ENCODE results near the gene MYORG. TPM values are rescaled to one million over a fixed set of nuclear protein-coding genes. Genes with fewer than 3 reads are reported as not detected.
"Not testable (repeated sequence)": the region's sequence is repeated elsewhere in the genome, so short reads cannot be mapped to it uniquely, and the experiment has no call there.

Gene MYORG
- total RNA-seq, 1 experiment from 2014 or later = 2.4 TPM

GRCh38 chr9:34343605-34344004, 33.1 kb downstream of the MYORG start:
- Mint-ChIP-seq H3K27me3 (ENCODE audit: insufficient read depth, unreplicated experiment) (no peaks in the 10 kb centered on the region), H3K9me3 (ENCODE audit: unreplicated experiment) (no peaks in the 10 kb centered on the region), H3K27ac (ENCODE audit: low read depth, unreplicated experiment) (no peak overlapping the region), H3K36me3 (ENCODE audit: insufficient read depth, unreplicated experiment) (peaks cover 27% of the 10 kb centered on the region), H3K4me3 (ENCODE audit: unreplicated experiment) (no peak overlapping the region), H3K4me1 (ENCODE audit: insufficient read depth, unreplicated experiment) (no peaks in the 10 kb centered on the region)
- intact Hi-C loops (cut with micrococcal nuclease) = no loop called here
- CTCF ChIA-PET = interaction anchor here (1.0 kb wide), 1 partner anchor 11 kb away, joined by 4 read pairs; no protein-coding TSS in a partner anchor
- TF ChIP-seq, protein P1, sequence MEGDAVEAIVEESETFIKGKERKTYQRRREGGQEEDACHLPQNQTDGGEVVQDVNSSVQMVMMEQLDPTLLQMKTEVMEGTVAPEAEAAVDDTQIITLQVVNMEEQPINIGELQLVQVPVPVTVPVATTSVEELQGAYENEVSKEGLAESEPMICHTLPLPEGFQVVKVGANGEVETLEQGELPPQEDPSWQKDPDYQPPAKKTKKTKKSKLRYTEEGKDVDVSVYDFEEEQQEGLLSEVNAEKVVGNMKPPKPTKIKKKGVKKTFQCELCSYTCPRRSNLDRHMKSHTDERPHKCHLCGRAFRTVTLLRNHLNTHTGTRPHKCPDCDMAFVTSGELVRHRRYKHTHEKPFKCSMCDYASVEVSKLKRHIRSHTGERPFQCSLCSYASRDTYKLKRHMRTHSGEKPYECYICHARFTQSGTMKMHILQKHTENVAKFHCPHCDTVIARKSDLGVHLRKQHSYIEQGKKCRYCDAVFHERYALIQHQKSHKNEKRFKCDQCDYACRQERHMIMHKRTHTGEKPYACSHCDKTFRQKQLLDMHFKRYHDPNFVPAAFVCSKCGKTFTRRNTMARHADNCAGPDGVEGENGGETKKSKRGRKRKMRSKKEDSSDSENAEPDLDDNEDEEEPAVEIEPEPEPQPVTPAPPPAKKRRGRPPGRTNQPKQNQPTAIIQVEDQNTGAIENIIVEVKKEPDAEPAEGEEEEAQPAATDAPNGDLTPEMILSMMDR (IDR thresholded peaks at IDR 0.05; ENCODE audit: unreplicated experiment) = no peak
- POLR2A ChIA-PET = interaction anchor here (1.6 kb wide), 1 partner anchor 9 kb away, joined by 4 read pairs; no protein-coding TSS in a partner anchor
- DNase-seq (ENCODE audit: unreplicated experiment) = no peak
- no TSS peak for BruUV-seq (replicated peaks)

GRCh38 chr9:34343090-34343489, 33.6 kb downstream of the MYORG start:
- Mint-ChIP-seq H3K36me3 (ENCODE audit: insufficient read depth, unreplicated experiment) (peaks cover 31% of the 10 kb centered on the region), H3K27me3 (ENCODE audit: insufficient read depth, unreplicated experiment) (no peaks in the 10 kb centered on the region), H3K4me1 (ENCODE audit: insufficient read depth, unreplicated experiment) (no peaks in the 10 kb centered on the region), H3K27ac (ENCODE audit: low read depth, unreplicated experiment) (no peak overlapping the region), H3K4me3 (ENCODE audit: unreplicated experiment) (no peak overlapping the region), H3K9me3 (ENCODE audit: unreplicated experiment) (no peaks in the 10 kb centered on the region)
- POLR2A ChIA-PET = no interaction called here
- TSS peak; percentile 83 for BruUV-seq (replicated peaks)
- intact Hi-C loops (cut with micrococcal nuclease) = no loop called here
- TF ChIP-seq, protein P1 (IDR thresholded peaks at IDR 0.05; ENCODE audit: unreplicated experiment) = no peak
- CTCF ChIA-PET = interaction anchor here (0.6 to 2.6 kb wide), 5 partner anchors 10 to 1943 kb away, joined by 3 to 6 read pairs (median 4); no protein-coding TSS in a partner anchor
- no peak for DNase-seq (ENCODE audit: unreplicated experiment)

- ChIA-PET CTCF (interaction anchor here (1.2 to 2.6 kb wide), 3 partner anchors 9 to 605 kb away, joined by 3 to 13 read pairs (median 6); no protein-coding TSS in a partner anchor), POLR2A (interaction anchor here (0.9 kb wide), 1 partner anchor 89 kb away, joined by 3 read pairs; no protein-coding TSS in a partner anchor)
- Mint-ChIP-seq H3K4me3 (ENCODE audit: unreplicated experiment) (no peak overlapping the region), H3K4me1 (ENCODE audit: insufficient read depth, unreplicated experiment) (no peaks in the 10 kb centered on the region), H3K27ac (ENCODE audit: low read depth, unreplicated experiment) (no peak overlapping the region), H3K9me3 (ENCODE audit: unreplicated experiment) (no peaks in the 10 kb centered on the region), H3K36me3 (ENCODE audit: insufficient read depth, unreplicated experiment) (peaks cover 31% of the 10 kb centered on the region), H3K27me3 (ENCODE audit: insufficient read depth, unreplicated experiment) (no peaks in the 10 kb centered on the region)
- intact Hi-C loops (cut with micrococcal nuclease) = no loop called here
- DNase-seq (ENCODE audit: unreplicated experiment) = no peak
- TF ChIP-seq, protein P1 (IDR thresholded peaks at IDR 0.05; ENCODE audit: unreplicated experiment) = no peak
- BruUV-seq (replicated peaks) = no TSS peak
Measured at GRCh38 chr9:34341659-34342295, 34.9 kb downstream of the MYORG start.

GRCh38 chr9:34338665-34339385, 37.9 kb downstream of the MYORG start:
- ChIA-PET CTCF (no interaction called here), POLR2A (interaction anchor here (1.3 kb wide), 1 partner anchor 10 kb away, joined by 3 read pairs; no protein-coding TSS in a partner anchor)
- TF ChIP-seq, protein P1 (IDR thresholded peaks at IDR 0.05; ENCODE audit: unreplicated experiment) = no peak
- no peak for DNase-seq (ENCODE audit: unreplicated experiment)
- Mint-ChIP-seq H3K27me3 (ENCODE audit: insufficient read depth, unreplicated experiment) (no peaks in the 10 kb centered on the region), H3K4me1 (ENCODE audit: insufficient read depth, unreplicated experiment) (no peaks in the 10 kb centered on the region), H3K4me3 (ENCODE audit: unreplicated experiment) (no peak overlapping the region), H3K36me3 (ENCODE audit: insufficient read depth, unreplicated experiment) (peaks cover 31% of the 10 kb centered on the region), H3K9me3 (ENCODE audit: unreplicated experiment) (no peaks in the 10 kb centered on the region), H3K27ac (ENCODE audit: low read depth, unreplicated experiment) (no peak overlapping the region)
- intact Hi-C loops (cut with micrococcal nuclease) = no loop called here
- no TSS peak for BruUV-seq (replicated peaks)

- CTCF ChIA-PET = interaction anchor here (0.6 to 8.4 kb wide), 7 partner anchors 28 to 267 kb away, joined by 3 to 198 read pairs (median 4); partner anchors contain the start of gene MYORG
- POLR2A ChIA-PET = interaction anchor here (0.6 to 0.7 kb wide), 2 partner anchors 38 to 334 kb away, joined by 3 read pairs; no protein-coding TSS in a partner anchor
- H3K27ac Mint-ChIP-seq (ENCODE audit: low read depth, unreplicated experiment); DNase-seq (ENCODE audit: unreplicated experiment); H3K27me3 Mint-ChIP-seq (ENCODE audit: insufficient read depth, unreplicated experiment); BruUV-seq (replicated peaks); intact Hi-C loops (cut with micrococcal nuclease); H3K4me1 Mint-ChIP-seq (ENCODE audit: insufficient read depth, unreplicated experiment); H3K9me3 Mint-ChIP-seq (ENCODE audit: unreplicated experiment); H3K4me3 Mint-ChIP-seq (ENCODE audit: unreplicated experiment): not testable (repeated sequence)
- H3K36me3 Mint-ChIP-seq (ENCODE audit: insufficient read depth, unreplicated experiment) = peaks cover 31% of the 10 kb centered on the region
Measured at GRCh38 chr9:34338079-34338478, 38.6 kb downstream of the MYORG start.

Data from MCF 10A (cell line).